Suprapubic skin (tissue), 4 donors: ENCODE results near the gene RBP5.

Source experiments
- CTCF ChIP-seq, 2 donors: fragments of 200-600 bp in 1 of 2; fragments of 450-650 bp in 1 of 2; sonication (generic) in 1 of 2; IDR thresholded peaks; one replicate each; pipeline ENCODE4 v1.5.1; 2016 to 2019; ENCODE audit warnings: antibody characterized with exemption in 2 of 2, mild to moderate bottlenecking in 1 of 2, moderate library complexity in 1 of 2
- EP300 ChIP-seq: sonication (generic); formaldehyde crosslinking; IDR thresholded peaks from one replicate; pipeline ENCODE4 v1.6.1; 2017; ENCODE audit warnings: antibody characterized with exemption
- POLR2A ChIP-seq, 2 donors: fragments of 450-650 bp; IDR thresholded peaks; one replicate each; pipeline ENCODE4 v1.6.1; 2017; ENCODE audit warnings: antibody characterized with exemption in 2 of 2, mild to moderate bottlenecking in 2 of 2, moderate library complexity in 2 of 2
- POLR2AphosphoS5 ChIP-seq, 3 donors: sonication (generic); formaldehyde crosslinking; IDR thresholded peaks; one replicate each; pipeline ENCODE4 v1.6.1; 2017; ENCODE audit warnings: antibody characterized with exemption in 3 of 3

DNA sequence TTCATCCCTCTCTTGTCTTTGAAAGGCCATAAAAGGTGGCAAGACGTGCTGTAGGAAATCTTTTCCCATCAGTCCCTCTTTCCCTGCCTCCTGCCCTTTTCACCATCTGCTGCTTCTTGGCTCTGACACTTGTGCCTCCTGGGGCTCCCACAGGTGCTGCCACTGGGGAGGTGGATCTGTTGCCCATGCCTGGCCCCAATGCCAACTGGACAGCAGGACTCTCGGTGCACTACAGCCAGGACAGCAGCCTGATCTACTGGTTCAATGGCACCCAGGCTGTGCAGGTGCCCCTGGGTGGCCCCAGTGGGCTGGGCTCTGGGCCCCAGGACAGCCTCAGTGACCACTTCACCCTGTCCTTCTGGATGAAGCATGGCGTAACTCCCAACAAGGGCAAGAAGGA is 8.0 kb upstream of the RBP5 start:
- TF ChIP-seq CTCF (IDR thresholded peaks at IDR 0.05) (no peak), POLR2A (IDR thresholded peaks at IDR 0.05) (no peak), POLR2AphosphoS5 (IDR thresholded peaks at IDR 0.05) (no peak), EP300 (no peak)
